ENCODE results near the gene GADD45B.
A peak's percentile ranks its signal among the peaks of the same experiment; 100 is the strongest.
"Not testable (repeated sequence)": the region's sequence is repeated elsewhere in the genome, so short reads cannot be mapped to it uniquely, and the experiment has no call there.

Gene GADD45B

GRCh38 chr19:2460245-2460644 is 15.7 kb upstream of the GADD45B start:
- Histone ChIP-seq H3K9me3 (ENCODE audit: insufficient read depth, low read depth, low read length) (no peaks in the 10 kb centered on the region), H3K4me3 (ENCODE audit: low read length) (no peak overlapping the region), H3K9ac (ENCODE audit: low read depth, low read length) (no peak overlapping the region), H3K36me3 (ENCODE audit: insufficient read depth, low read depth, low read length) (no peaks in the 10 kb centered on the region), H3K4me1 (ENCODE audit: insufficient read depth, low read length) (no peaks in the 10 kb centered on the region), H3K27me3 (ENCODE audit: insufficient read depth, low read length) (no peaks in the 10 kb centered on the region), H3K27ac (ENCODE audit: low read length) (no peak overlapping the region)

- Histone ChIP-seq H3K27me3 (ENCODE audit: insufficient read depth, low read length) (no peaks in the 10 kb centered on the region), H3K27ac (ENCODE audit: low read length) (no peak overlapping the region), H3K4me1 (ENCODE audit: insufficient read depth, low read length) (no peaks in the 10 kb centered on the region), H3K9me3 (ENCODE audit: insufficient read depth, low read depth, low read length) (no peaks in the 10 kb centered on the region), H3K4me3 (ENCODE audit: low read length) (peak overlapping the region; percentile 72), H3K36me3 (ENCODE audit: insufficient read depth, low read depth, low read length) (no peaks in the 10 kb centered on the region), H3K9ac (ENCODE audit: low read depth, low read length) (peak overlapping the region; percentile 74; the same call in 1 of the 2 replicates)
Measured at GRCh38 chr19:2461751-2462634, 13.9 kb upstream of the GADD45B start.

- no peak overlapping the region for H3K27ac ChIP-seq (ENCODE audit: low read length)
- H3K9me3 ChIP-seq (ENCODE audit: insufficient read depth, low read depth, low read length) = no peaks in the 10 kb centered on the region
- peak overlapping the region; percentile 72 for H3K4me3 ChIP-seq (ENCODE audit: low read length)
- no peaks in the 10 kb centered on the region for H3K27me3 ChIP-seq (ENCODE audit: insufficient read depth, low read length)
- H3K4me1 ChIP-seq (ENCODE audit: insufficient read depth, low read length) = no peaks in the 10 kb centered on the region
- H3K9ac ChIP-seq (ENCODE audit: low read depth, low read length) = peak overlapping the region; percentile 74; the same call in 1 of the 2 replicates
- no peaks in the 10 kb centered on the region for H3K36me3 ChIP-seq (ENCODE audit: insufficient read depth, low read depth, low read length)
Measured at GRCh38 chr19:2462635-2463421, 13.1 kb upstream of the GADD45B start.

- peak overlapping the region; percentile 19; the same call in 1 of the 2 replicates for H3K9ac ChIP-seq (ENCODE audit: low read depth, low read length)
- not testable (repeated sequence) for H3K4me1 ChIP-seq (ENCODE audit: insufficient read depth, low read length); H3K4me3 ChIP-seq (ENCODE audit: low read length); H3K36me3 ChIP-seq (ENCODE audit: insufficient read depth, low read depth, low read length); H3K9me3 ChIP-seq (ENCODE audit: insufficient read depth, low read depth, low read length); H3K27ac ChIP-seq (ENCODE audit: low read length); H3K27me3 ChIP-seq (ENCODE audit: insufficient read depth, low read length)
Measured at GRCh38 chr19:2463694-2464093, 12.2 kb upstream of the GADD45B start.

- Histone ChIP-seq H3K4me1 (ENCODE audit: insufficient read depth, low read length) (no peaks in the 10 kb centered on the region), H3K9ac (ENCODE audit: low read depth, low read length) (no peak overlapping the region), H3K36me3 (ENCODE audit: insufficient read depth, low read depth, low read length) (no peaks in the 10 kb centered on the region), H3K4me3 (ENCODE audit: low read length) (no peak overlapping the region), H3K9me3 (ENCODE audit: insufficient read depth, low read depth, low read length) (no peaks in the 10 kb centered on the region), H3K27ac (ENCODE audit: low read length) (no peak overlapping the region), H3K27me3 (ENCODE audit: insufficient read depth, low read length) (no peaks in the 10 kb centered on the region)
Measured at GRCh38 chr19:2464389-2464788, 11.5 kb upstream of the GADD45B start.

GRCh38 chr19:2468596-2468995 is 7.3 kb upstream of the GADD45B start:
- Histone ChIP-seq H3K36me3 (ENCODE audit: insufficient read depth, low read depth, low read length) (no peaks in the 10 kb centered on the region), H3K27me3 (ENCODE audit: insufficient read depth, low read length) (no peaks in the 10 kb centered on the region), H3K9ac (ENCODE audit: low read depth, low read length) (no peak overlapping the region), H3K4me3 (ENCODE audit: low read length) (no peak overlapping the region), H3K27ac (ENCODE audit: low read length) (no peak overlapping the region), H3K9me3 (ENCODE audit: insufficient read depth, low read depth, low read length) (no peaks in the 10 kb centered on the region), H3K4me1 (ENCODE audit: insufficient read depth, low read length) (no peaks in the 10 kb centered on the region)

GRCh38 chr19:2469102-2469914 is 6.6 kb upstream of the GADD45B start:
- no peak overlapping the region for H3K9ac ChIP-seq (ENCODE audit: low read depth, low read length)
- H3K27ac ChIP-seq (ENCODE audit: low read length) = no peak overlapping the region
- H3K4me3 ChIP-seq (ENCODE audit: low read length) = no peak overlapping the region
- no peaks in the 10 kb centered on the region for H3K27me3 ChIP-seq (ENCODE audit: insufficient read depth, low read length)
- H3K9me3 ChIP-seq (ENCODE audit: insufficient read depth, low read depth, low read length) = no peaks in the 10 kb centered on the region
- no peaks in the 10 kb centered on the region for H3K36me3 ChIP-seq (ENCODE audit: insufficient read depth, low read depth, low read length)
- no peaks in the 10 kb centered on the region for H3K4me1 ChIP-seq (ENCODE audit: insufficient read depth, low read length)

- H3K36me3 ChIP-seq (ENCODE audit: insufficient read depth, low read depth, low read length); H3K4me1 ChIP-seq (ENCODE audit: insufficient read depth, low read length); H3K27me3 ChIP-seq (ENCODE audit: insufficient read depth, low read length); H3K4me3 ChIP-seq (ENCODE audit: low read length); H3K9ac ChIP-seq (ENCODE audit: low read depth, low read length); H3K9me3 ChIP-seq (ENCODE audit: insufficient read depth, low read depth, low read length); H3K27ac ChIP-seq (ENCODE audit: low read length): not testable (repeated sequence)
Measured at GRCh38 chr19:2469915-2470200, 6.1 kb upstream of the GADD45B start.

- Histone ChIP-seq H3K27me3 (ENCODE audit: insufficient read depth, low read length) (peaks cover 47% of the 10 kb centered on the region), H3K9ac (ENCODE audit: low read depth, low read length) (no peak overlapping the region), H3K9me3 (ENCODE audit: insufficient read depth, low read depth, low read length) (no peaks in the 10 kb centered on the region), H3K36me3 (ENCODE audit: insufficient read depth, low read depth, low read length) (no peaks in the 10 kb centered on the region), H3K4me3 (ENCODE audit: low read length) (peak overlapping the region; percentile 53), H3K4me1 (ENCODE audit: insufficient read depth, low read length) (peaks cover 2% of the 10 kb centered on the region; the same call in 1 of the 2 replicates), H3K27ac (ENCODE audit: low read length) (no peak overlapping the region)
Measured at GRCh38 chr19:2474232-2475017, 1.5 kb upstream of the GADD45B start.

- Histone ChIP-seq H3K27me3 (ENCODE audit: insufficient read depth, low read length) (peaks cover 54% of the 10 kb centered on the region), H3K36me3 (ENCODE audit: insufficient read depth, low read depth, low read length) (no peaks in the 10 kb centered on the region), H3K9me3 (ENCODE audit: insufficient read depth, low read depth, low read length) (no peaks in the 10 kb centered on the region), H3K4me1 (ENCODE audit: insufficient read depth, low read length) (peaks cover 2% of the 10 kb centered on the region; the same call in 1 of the 2 replicates), H3K27ac (ENCODE audit: low read length) (no peak overlapping the region), H3K4me3 (ENCODE audit: low read length) (peak overlapping the region; percentile 90), H3K9ac (ENCODE audit: low read depth, low read length) (no peak overlapping the region)
Measured at GRCh38 chr19:2475018-2475701, 767 bp upstream of the GADD45B start.
